GM15510 (cell line): ENCODE results near the gene ADAMTS4.

Source experiments
- POLR2A ChIP-seq: IDR thresholded peaks from 3 replicates; pipeline ENCODE4 v1.6.1; 2011; ENCODE audit warnings: borderline replicate concordance; ENCODE audit not compliant: insufficient read length; ENCODE audit errors: extremely low read depth

Gene ADAMTS4

GRCh38 chr1:161168906-161169305 lies 29.9 kb downstream of the ADAMTS4 start:
- no peak for TF ChIP-seq POLR2A

GRCh38 chr1:161166669-161167548 lies 31.9 kb downstream of the ADAMTS4 start:
- no peak for TF ChIP-seq POLR2A

- TF ChIP-seq POLR2A: peak; percentile 80
These were observed 32.8 kb downstream of the ADAMTS4 start, which contains the start of gene PPOX for GRCh38 chr1:161165742-161166668. Gene PPOX (plus strand): TSS chr1:161166426. CDS start chr1:161166848, 422 bp downstream.

GRCh38 chr1:161164901-161165610 lies 33.8 kb downstream of the ADAMTS4 start:
- TF ChIP-seq POLR2A: no peak

GRCh38 chr1:161163793-161164192 lies 35.1 kb downstream of the ADAMTS4 start:
- TF ChIP-seq POLR2A: no peak

- TF ChIP-seq POLR2A: no peak
These were observed 36.0 kb downstream of the ADAMTS4 start for GRCh38 chr1:161162806-161163205.

- TF ChIP-seq POLR2A: no peak
These were observed 36.8 kb downstream of the ADAMTS4 start for GRCh38 chr1:161162052-161162451.

- TF ChIP-seq POLR2A: no peak
These were observed 37.2 kb downstream of the ADAMTS4 start for GRCh38 chr1:161161652-161162051.

GRCh38 chr1:161160671-161161145 lies 38.1 kb downstream of the ADAMTS4 start:
- TF ChIP-seq POLR2A: no peak

GRCh38 chr1:161159913-161160243 lies 39.0 kb downstream of the ADAMTS4 start:
- TF ChIP-seq POLR2A: no peak

- peak; percentile 88 for TF ChIP-seq POLR2A
These were observed 39.6 kb downstream of the ADAMTS4 start, which contains the start of gene USP21 for GRCh38 chr1:161159087-161159912. Gene USP21 (plus strand): TSS chr1:161159500. CDS start chr1:161160641, 1,141 bp downstream.

- TF ChIP-seq POLR2A: no peak
These were observed 40.4 kb downstream of the ADAMTS4 start for GRCh38 chr1:161158316-161159010.

- no peak for TF ChIP-seq POLR2A
These were observed 41.0 kb downstream of the ADAMTS4 start for GRCh38 chr1:161157867-161158266.

- TF ChIP-seq POLR2A: peak; percentile 86
These were observed 45.0 kb downstream of the ADAMTS4 start, which contains the start of gene UFC1 for GRCh38 chr1:161153682-161154337. Gene UFC1 (plus strand): TSS chr1:161153978. CDS start chr1:161153998, 20 bp downstream.
